H9 (cell line): ENCODE data around the gene PIEZO2. TPM values are rescaled to one million over a fixed set of nuclear protein-coding genes. Genes with fewer than 3 reads are reported as not detected.

Source experiments
- DNase-seq: peaks from one replicate; pipeline ENCODE4 v3.0.0-alpha.2; 2017
- H2AFZ ChIP-seq: one replicate; pipeline ENCODE4 v1.6.1; 2013; ENCODE audit warnings: mild to moderate bottlenecking, low read length, control low read depth, moderate library complexity
- H2AK5ac ChIP-seq: 2 replicates; pipeline ENCODE4 v1.6.1; 2013; ENCODE audit warnings: low read length, control low read depth, mixed read lengths; ENCODE audit not compliant: insufficient read length
- H2BK120ac ChIP-seq: one replicate; pipeline ENCODE4 v1.6.1; 2013; ENCODE audit warnings: low read depth, mild to moderate bottlenecking, low read length, control low read depth, inconsistent platforms; ENCODE audit not compliant: poor library complexity, severe bottlenecking
- H2BK12ac ChIP-seq: 2 replicates; pipeline ENCODE4 v1.6.1; 2013; ENCODE audit warnings: low read length, control low read depth, mixed read lengths, low read depth; ENCODE audit not compliant: insufficient read length
- H2BK15ac ChIP-seq: 2 replicates; pipeline ENCODE4 v1.6.1; 2013; ENCODE audit warnings: low read depth, low read length, control low read depth
- H2BK20ac ChIP-seq: one replicate; pipeline ENCODE4 v1.6.1; 2013; ENCODE audit warnings: low read depth, mild to moderate bottlenecking, low read length, control low read depth, inconsistent platforms; ENCODE audit not compliant: poor library complexity, severe bottlenecking
- H2BK5ac ChIP-seq: 2 replicates; pipeline ENCODE4 v1.6.1; 2013; ENCODE audit warnings: low read length, control low read depth, mixed read lengths; ENCODE audit not compliant: insufficient read length
- H3K14ac ChIP-seq: 2 replicates; pipeline ENCODE4 v1.6.1; 2013; ENCODE audit warnings: low read length, control low read depth; ENCODE audit not compliant: insufficient read depth
- H3K18ac ChIP-seq: 2 replicates; pipeline ENCODE4 v1.6.1; 2013; ENCODE audit warnings: low read depth, mild to moderate bottlenecking, mixed read lengths, low read length, control low read depth; ENCODE audit not compliant: insufficient read length
- H3K23ac ChIP-seq: 2 replicates; pipeline ENCODE4 v1.6.1; 2013; ENCODE audit warnings: low read length, control low read depth, mixed read lengths, low read depth; ENCODE audit not compliant: insufficient read length
- H3K23me2 ChIP-seq: 2 replicates; pipeline ENCODE4 v1.6.1; 2013; ENCODE audit warnings: low read depth, mild to moderate bottlenecking, mixed read lengths, low read length, control low read depth; ENCODE audit not compliant: insufficient read length, poor library complexity, severe bottlenecking
- H3K27ac ChIP-seq: 2 replicates; pipeline ENCODE4 v1.5.1; 2013; ENCODE audit warnings: low read length, control low read depth, mixed read lengths, low read depth; ENCODE audit not compliant: insufficient read length
- H3K27me3 ChIP-seq: 2 replicates; pipeline ENCODE4 v1.6.1; 2013; ENCODE audit warnings: low read length, control low read depth, inconsistent platforms; ENCODE audit not compliant: insufficient read depth
- H3K4ac ChIP-seq: 2 replicates; pipeline ENCODE4 v1.6.1; 2013; ENCODE audit warnings: low read depth, mild to moderate bottlenecking, control low read depth, inconsistent platforms, low read length, moderate library complexity
- H3K4me1 ChIP-seq: 2 replicates; pipeline ENCODE4 v1.6.1; 2013; ENCODE audit warnings: low read length, control low read depth, inconsistent platforms; ENCODE audit not compliant: insufficient read depth
- H3K4me2 ChIP-seq: 2 replicates; pipeline ENCODE4 v1.6.1; 2013; ENCODE audit warnings: low read length, control low read depth, mixed read lengths; ENCODE audit not compliant: insufficient read length, insufficient read depth
- H3K56ac ChIP-seq: 2 replicates; pipeline ENCODE4 v1.6.1; 2013; ENCODE audit warnings: low read depth, mild to moderate bottlenecking, mixed read lengths, low read length, control low read depth; ENCODE audit not compliant: insufficient read length
- H3K79me1 ChIP-seq: 2 replicates; pipeline ENCODE4 v1.6.1; 2013; ENCODE audit warnings: low read depth, mild to moderate bottlenecking, moderate library complexity, low read length, control low read depth, inconsistent platforms; ENCODE audit not compliant: insufficient read depth, poor library complexity, severe bottlenecking
- H3K79me2 ChIP-seq: 2 replicates; pipeline ENCODE4 v1.6.1; 2013; ENCODE audit warnings: low read length, control low read depth, inconsistent platforms; ENCODE audit not compliant: insufficient read depth
- H3K9ac ChIP-seq: 2 replicates; pipeline ENCODE4 v1.6.1; 2013; ENCODE audit warnings: low read length, control low read depth, mixed read lengths; ENCODE audit not compliant: insufficient read length; ENCODE audit errors: extremely low read depth
- H3K9me3 ChIP-seq: one replicate; pipeline ENCODE4 v1.6.1; 2013; ENCODE audit warnings: low read depth, low read length, inconsistent platforms; ENCODE audit not compliant: control insufficient read depth
- H3T11ph ChIP-seq: one replicate; pipeline ENCODE4 v1.6.1; 2013; ENCODE audit warnings: mild to moderate bottlenecking, low read length, control low read depth, inconsistent platforms
- H4K20me1 ChIP-seq: one replicate; pipeline ENCODE4 v1.6.1; 2013; ENCODE audit not compliant: control insufficient read depth, insufficient read length, insufficient read depth
- H4K5ac ChIP-seq: 2 replicates; pipeline ENCODE4 v1.6.1; 2013; ENCODE audit warnings: low read depth, mild to moderate bottlenecking, mixed read lengths, low read length, control low read depth; ENCODE audit not compliant: insufficient read length
- H4K8ac ChIP-seq: replicated peaks from 2 replicates; pipeline ENCODE4 v1.6.1; 2013; ENCODE audit warnings: low read length, control low read depth, mixed read lengths, low read depth; ENCODE audit not compliant: insufficient read length
- H4K91ac ChIP-seq: 2 replicates; pipeline ENCODE4 v1.6.1; 2013; ENCODE audit warnings: low read depth, mild to moderate bottlenecking, moderate library complexity, mixed read lengths, low read length, control low read depth; ENCODE audit not compliant: insufficient read length
- H3K27ac Mint-ChIP-seq, 3 experiments: 2 replicates in 2 of 3; 3 replicates in 1 of 3; pipeline ENCODE4 v1.8.0; 2020 to 2021; ENCODE audit warnings: mixed read lengths in 3 of 3, mild to moderate bottlenecking in 1 of 3, moderate library complexity in 1 of 3
- H3K27me3 Mint-ChIP-seq: 2 replicates; pipeline ENCODE4 v1.8.0; 2021; ENCODE audit warnings: low read depth, mild to moderate bottlenecking, moderate library complexity, mixed read lengths
- H3K36me3 Mint-ChIP-seq, 3 experiments: 2 replicates in 2 of 3; 3 replicates in 1 of 3; pipeline ENCODE4 v1.8.0; 2020 to 2021; ENCODE audit warnings: low read depth in 3 of 3, mixed read lengths in 3 of 3; ENCODE audit not compliant: insufficient read depth in 1 of 3
- H3K4me1 Mint-ChIP-seq, 2 experiments: 2 replicates each; pipeline ENCODE4 v1.8.0; 2020; ENCODE audit warnings: mixed read lengths in 2 of 2
- H3K4me3 Mint-ChIP-seq, 2 experiments: 2 replicates in 1 of 2; 3 replicates in 1 of 2; pipeline ENCODE4 v1.8.0; 2020 to 2021; ENCODE audit warnings: mild to moderate bottlenecking in 2 of 2, mixed read lengths in 2 of 2, moderate library complexity in 1 of 2
- H3K9me3 Mint-ChIP-seq, 2 experiments: 2 replicates in 1 of 2; 3 replicates in 1 of 2; pipeline ENCODE4 v1.8.0; 2020; ENCODE audit warnings: mild to moderate bottlenecking in 2 of 2, mixed read lengths in 2 of 2, moderate library complexity in 1 of 2
- CTCF ChIP-seq: fragments of 200-600 bp; sonication (generic); conservative IDR thresholded peaks from 3 replicates; pipeline ENCODE4 v1.8.0; 2021; ENCODE audit warnings: antibody characterized with exemption, mild to moderate bottlenecking
- WGBS: extraction: QIAGEN DNeasy Blood & Tissue Kit; methylation state at CpG from one replicate; pipeline ENCODE4 v1.1.7; 2013; ENCODE audit warnings: missing lambda C conversion rate, low lambda C conversion rate, mixed read lengths; ENCODE audit not compliant: insufficient read length; ENCODE audit errors: extremely low coverage; 5-methylcytosine and 5-hydroxymethylcytosine counted together
- total RNA-seq: library from RNA; stranded (reverse); gene quantifications from 2 replicates; pipeline ENCODE4 v1.2.1, GENCODE V29; 2021

Gene PIEZO2
- total RNA-seq, 1 experiment from 2014 or later: 3.9 TPM

- H3K56ac ChIP-seq: no peak overlapping the region
- H2BK5ac ChIP-seq: no peak overlapping the region
- no peaks in the 10 kb centered on the region for H3K23me2 ChIP-seq
- H3K79me1 ChIP-seq: no peaks in the 10 kb centered on the region
- no peak overlapping the region for H2BK15ac ChIP-seq
- no peak overlapping the region for H2BK12ac ChIP-seq
- Mint-ChIP-seq H3K27ac (no peak overlapping the region), H3K4me1 (peaks cover 0 to 3% of the 10 kb centered on the region in 2 experiments; a peak in 2 of 4 replicates), H3K9me3 (peaks cover 8 to 13% of the 10 kb centered on the region in 2 experiments), H3K27me3 (no peaks in the 10 kb centered on the region), H3K36me3 (peaks cover 4 to 13% (median 12%) of the 10 kb centered on the region in 3 experiments), H3K4me3 (no peak overlapping the region)
- no CpG with 5 or more reads among the region's 7 CpGs for WGBS
- H3K4me2 ChIP-seq: no peak overlapping the region
- TF ChIP-seq CTCF: no peak
- no peaks in the 10 kb centered on the region for H4K20me1 ChIP-seq
- no peak overlapping the region for H3T11ph ChIP-seq
- no peaks in the 10 kb centered on the region for H3K27me3 ChIP-seq
- H2AK5ac ChIP-seq: no peak overlapping the region
- H3K18ac ChIP-seq: no peak overlapping the region
- no peaks in the 10 kb centered on the region for H3K79me2 ChIP-seq
- H2AFZ ChIP-seq: no peak overlapping the region
- no peak overlapping the region for H2BK20ac ChIP-seq
- no peak overlapping the region for H4K91ac ChIP-seq
- H3K27ac ChIP-seq: no peak overlapping the region
- DNase-seq: no peak
- no peak overlapping the region for H3K23ac ChIP-seq
- H3K4me1 ChIP-seq: no peaks in the 10 kb centered on the region
- no peak overlapping the region for H3K14ac ChIP-seq
- H4K8ac ChIP-seq: no peak overlapping the region
- no peaks in the 10 kb centered on the region for H3K9me3 ChIP-seq
- no peak overlapping the region for H4K5ac ChIP-seq
- H3K9ac ChIP-seq: no peak overlapping the region
- H2BK120ac ChIP-seq: no peak overlapping the region
- H3K4ac ChIP-seq: no peak overlapping the region
These were observed 170.0 kb downstream of the PIEZO2 start for GRCh38 chr18:10979411-10979810.
